A549 (cell line): ENCODE data around the gene AP1S2. TPM values are rescaled to one million over a fixed set of nuclear protein-coding genes. Genes with fewer than 3 reads are reported as not detected.

Source experiments
- ATAC-seq, 2 experiments: fragments of 200-7000 bp in 1 of 2; fragments of >200 bp in 1 of 2; cut with Nextera tagmentation in 1 of 2; cut with Tn5 transposase in 1 of 2; 3 replicates each; pipeline versions ENCODE4 v1.8.0 to v1.9.1; 2018 to 2020; ENCODE audit warnings: mild to moderate bottlenecking in 1 of 2, moderate library complexity in 1 of 2
- CTCF ChIA-PET: fragments of 300-600 bp; sonication (Branson Sonifier 250); formaldehyde crosslinking; extraction: SDS; loops from one replicate; lab custom pipeline; 2021; ENCODE audit warnings: antibody characterized with exemption, inconsistent platforms; lab: Yijun Ruan, JAX
- POLR2A ChIA-PET: fragments of 350-600 bp; formaldehyde crosslinking; extraction: SDS; loops from one replicate; lab custom pipeline; 2021; ENCODE audit warnings: antibody characterized with exemption, inconsistent platforms; lab: Yijun Ruan, JAX
- DNase-seq, 2 experiments: peaks; one replicate each; pipeline versions ENCODE4 v3.0.0 to v3.0.0-alpha.2; 2011 to 2016; ENCODE audit warnings: low read depth in 1 of 2, low spot score in 1 of 2
- FAIRE-seq: peaks from 2 replicates; lab custom pipeline; 2011; peaks lifted over from hg19 to GRCh38; lab: Jason Lieb, UNC
- H3K27ac ChIP-seq, 2 experiments: fragments of >200 bp; sonication (Bioruptor Twin); formaldehyde crosslinking; 3 replicates each; pipeline ENCODE4 v1.5.1; 2016 to 2017
- H3K4me1 ChIP-seq: fragments of >200 bp; sonication (Bioruptor Twin); formaldehyde crosslinking; 3 replicates; pipeline ENCODE4 v1.6.1; 2016
- H3K4me2 ChIP-seq: fragments of >200 bp; sonication (Bioruptor Twin); formaldehyde crosslinking; 3 replicates; pipeline ENCODE4 v1.6.1; 2016
- H3K4me3 ChIP-seq: fragments of >200 bp; sonication (Bioruptor Twin); formaldehyde crosslinking; 3 replicates; pipeline ENCODE4 v1.5.1; 2016
- H3K9me3 ChIP-seq: fragments of >200 bp; sonication (Bioruptor Twin); formaldehyde crosslinking; 3 replicates; pipeline ENCODE4 v1.6.1; 2016
- BHLHE40 ChIP-seq: IDR thresholded peaks from 2 replicates; pipeline ENCODE4 v1.6.1; 2012; ENCODE audit warnings: low read depth, low read length, inconsistent platforms
- CBX2 ChIP-seq: fragments of 200-600 bp; sonication (generic); IDR thresholded peaks from 2 replicates; pipeline ENCODE4 v1.6.1; 2016; ENCODE audit warnings: low read depth, mild to moderate bottlenecking, borderline replicate concordance
- CHD2 ChIP-seq: fragments of 150-350 bp; IDR thresholded peaks from 2 replicates; pipeline ENCODE4 v1.6.1; 2014; ENCODE audit warnings: low read length; ENCODE audit not compliant: partially characterized antibody
- CTCF ChIP-seq: fragments of >200 bp; sonication (Bioruptor Twin); formaldehyde crosslinking; IDR thresholded peaks from 3 replicates; pipeline ENCODE4 v1.5.1; 2016
- EHF ChIP-seq: fragments of 250-450 bp; sonication (Bioruptor Pico); IDR thresholded peaks from 2 replicates; pipeline ENCODE4 v1.5.0; 2020; ENCODE audit warnings: mild to moderate bottlenecking
- FOXS1 ChIP-seq: fragments of 250-450 bp; sonication (Bioruptor Pico); IDR thresholded peaks from 2 replicates; pipeline ENCODE4 v1.5.0; 2020; ENCODE audit warnings: mild to moderate bottlenecking, moderate library complexity
- HDAC2 ChIP-seq: fragments of 200-600 bp; sonication (generic); IDR thresholded peaks from 2 replicates; pipeline ENCODE4 v1.6.1; 2016
- HEYL ChIP-seq: fragments of 250-450 bp; sonication (Bioruptor Pico); IDR thresholded peaks from 2 replicates; pipeline ENCODE4 v1.8.0; 2021; ENCODE audit warnings: mild to moderate bottlenecking, moderate library complexity
- HMGXB4 ChIP-seq: fragments of 250-450 bp; sonication (Bioruptor Pico); IDR thresholded peaks from 2 replicates; pipeline ENCODE4 v1.5.0; 2021; ENCODE audit warnings: mild to moderate bottlenecking, moderate library complexity, borderline replicate concordance
- HOXA7 ChIP-seq: fragments of 250-450 bp; sonication (Bioruptor Pico); IDR thresholded peaks from 2 replicates; pipeline ENCODE4 v1.5.0; 2020; ENCODE audit warnings: mild to moderate bottlenecking, moderate library complexity
- KDM1A ChIP-seq: fragments of 200-600 bp; sonication (generic); IDR thresholded peaks from 2 replicates; pipeline ENCODE4 v1.6.1; 2016; ENCODE audit warnings: low read depth, mild to moderate bottlenecking
- NFE2L2 ChIP-seq: fragments of 150-350 bp; conservative IDR thresholded peaks from 2 replicates; pipeline ENCODE4 v1.6.1; 2014; ENCODE audit warnings: low read length
- PBX3 ChIP-seq: IDR thresholded peaks from 2 replicates; pipeline ENCODE4 v1.6.1; 2012
- POLR2A ChIP-seq: IDR thresholded peaks from 2 replicates; pipeline ENCODE4 v1.6.1; 2012; ENCODE audit warnings: mild to moderate bottlenecking, low read length
- RFX5 ChIP-seq: fragments of 450-650 bp; IDR thresholded peaks from 2 replicates; pipeline ENCODE4 v1.7.1; 2014; ENCODE audit warnings: antibody characterized with exemption, mild to moderate bottlenecking, moderate library complexity
- TFCP2L1 ChIP-seq: fragments of 250-450 bp; sonication (Bioruptor Pico); IDR thresholded peaks from 2 replicates; pipeline ENCODE4 v1.5.0; 2021; ENCODE audit warnings: mild to moderate bottlenecking
- TP53 ChIP-seq: fragments of 250-450 bp; sonication (Bioruptor Pico); IDR thresholded peaks from 2 replicates; pipeline ENCODE4 v1.5.0; 2021; ENCODE audit warnings: mild to moderate bottlenecking, moderate library complexity
- ZFP36 ChIP-seq: fragments of 450-650 bp; IDR thresholded peaks from 2 replicates; pipeline ENCODE4 v1.6.1; 2014; ENCODE audit warnings: borderline replicate concordance; ENCODE audit not compliant: partially characterized antibody
- ZNF302 ChIP-seq: fragments of 250-450 bp; sonication (Bioruptor Pico); IDR thresholded peaks from 2 replicates; pipeline ENCODE4 v1.9.0; 2021; ENCODE audit warnings: inconsistent platforms, mild to moderate bottlenecking, moderate library complexity
- ZSCAN20 ChIP-seq: fragments of 250-450 bp; sonication (Bioruptor Pico); IDR thresholded peaks from 2 replicates; pipeline ENCODE4 v1.8.0; 2022; ENCODE audit warnings: mild to moderate bottlenecking, moderate library complexity
- WGBS: methylation state at CpG from one replicate; pipeline ENCODE4 v1.1.6; 2017; ENCODE audit errors: missing lambda C conversion rate; 5-methylcytosine and 5-hydroxymethylcytosine counted together
- polyA plus RNA-seq, 4 experiments: library from polyadenylated mRNA; depleted of rRNA in 3 of 4; stranded (reverse); fragments of >200 nt; fragmentation: RNase III in 1 of 4; extraction: RNeasy Plus Mini Kit Qiagen cat#74134 plus additional on column Dnase treatment in 1 of 4; gene quantifications; 2 replicates in 3 of 4; 3 replicates in 1 of 4; pipeline ENCODE4 v1.2.3, GENCODE V29; 2011 to 2017

Gene AP1S2
- polyA plus RNA-seq, 2 of the 4 experiments (the other 2 are of a cell fraction) = 17.1 to 18.5 TPM

- ATAC-seq = no peak
- WGBS = 95% methylated on average over 8 of the region's 8 CpGs
- no peaks in the 10 kb centered on the region for H3K9me3 ChIP-seq
- H3K4me2 ChIP-seq = no peak overlapping the region
- ChIA-PET POLR2A (no interaction called here), CTCF (interaction anchor here (0.6 kb wide), 1 partner anchor 39 kb away, joined by 3 read pairs; no protein-coding TSS in a partner anchor)
- no peak overlapping the region for H3K27ac ChIP-seq
- H3K4me1 ChIP-seq = no peaks in the 10 kb centered on the region
- no peak for DNase-seq
- no peak overlapping the region for H3K4me3 ChIP-seq
- peak; percentile 78 for FAIRE-seq
- TF ChIP-seq RFX5 (no peak), PBX3 (no peak), KDM1A (no peak), TP53 (CRISPR knock-in tag) (no peak), FOXS1 (CRISPR knock-in tag) (no peak), ZNF302 (CRISPR knock-in tag) (no peak), HEYL (CRISPR knock-in tag) (no peak), BHLHE40 (no peak), POLR2A (no peak), NFE2L2 (no peak), CTCF (no peak), TFCP2L1 (CRISPR knock-in tag) (no peak), HDAC2 (no peak), ZSCAN20 (no peak), EHF (CRISPR knock-in tag) (no peak), ZFP36 (no peak), CBX2 (no peak)
These were observed 42.2 kb downstream of the AP1S2 start for GRCh38 chrX:15812192-15812938.

- FAIRE-seq (no peak), DNase-seq (no peak), ATAC-seq (no peak)
- ChIA-PET POLR2A (no interaction called here), CTCF (no interaction called here)
- Histone ChIP-seq H3K4me1 (no peaks in the 10 kb centered on the region), H3K9me3 (no peaks in the 10 kb centered on the region), H3K27ac (no peak overlapping the region), H3K4me2 (no peak overlapping the region), H3K4me3 (no peak overlapping the region)
- WGBS = 90% methylated on average over 4 of the region's 4 CpGs
- TF ChIP-seq TFCP2L1 (CRISPR knock-in tag) (no peak), KDM1A (no peak), HMGXB4 (CRISPR knock-in tag) (no peak), HOXA7 (no peak)
These were observed 46.4 kb downstream of the AP1S2 start for GRCh38 chrX:15808254-15808653.

GRCh38 chrX:15804563-15804962, 50.0 kb downstream of the AP1S2 start:
- no peak for ATAC-seq
- no peaks in the 10 kb centered on the region for H3K9me3 ChIP-seq
- peak; percentile 23 for FAIRE-seq
- H3K27ac ChIP-seq = no peak overlapping the region
- CTCF ChIA-PET = interaction anchor here (1.1 to 1.6 kb wide), 2 partner anchors 11 to 12 kb away, joined by 3 to 4 read pairs; no protein-coding TSS in a partner anchor
- POLR2A ChIA-PET = no interaction called here
- no peak for TF ChIP-seq CHD2
- TF ChIP-seq, all 56 proteins: peak for 0
- Histone ChIP-seq H3K4me3 (no peak overlapping the region), H3K4me1 (no peaks in the 10 kb centered on the region), H3K4me2 (no peak overlapping the region)
- DNase-seq = no peak
